ENCODE data around the gene PSMF1. TPM values are rescaled to one million over a fixed set of nuclear protein-coding genes. Genes with fewer than 3 reads are reported as not detected.
A peak's percentile ranks its signal among the peaks of the same experiment; 100 is the strongest.

PSMF1 gene
- total and polyA plus RNA-seq, 2 of the 13 experiments (the other 11 are each of a cell fraction or from before 2014, with no cell fraction given), result 82.5 to 86.0 TPM

GRCh38 chr20:1204576-1204975 is 86.2 kb downstream of the PSMF1 start:
- POLR2A ChIA-PET, result no interaction called here
- Histone ChIP-seq H3K4me2 (ENCODE audit: low read depth, low read length) (no peak overlapping the region), H3K27ac (ENCODE audit: extremely low read length, insufficient read depth, low read length) (no peak overlapping the region), H3K9ac (ENCODE audit: insufficient read depth, low read depth, low read length) (no peak overlapping the region), H3K36me3 (replicated peaks in 1 of 2; ENCODE audit: control insufficient read depth in 1 of 2, insufficient read depth in 2 of 2, low read length in 2 of 2) (no peaks in the 10 kb centered on the region), H3K9me3 (ENCODE audit: low read length) (no peaks in the 10 kb centered on the region), H3K79me2 (ENCODE audit: insufficient read depth, low read length) (no peaks in the 10 kb centered on the region), H3K27me3 (ENCODE audit: control insufficient read depth in 1 of 2, insufficient read depth in 2 of 2, low read length in 2 of 2) (peaks cover 1 to 31% of the 10 kb centered on the region in 2 experiments; a peak in 3 of 5 replicates), H4K20me1 (ENCODE audit: insufficient read depth, low read length) (no peaks in the 10 kb centered on the region), H3K4me3 (replicated peaks in 1 of 3; ENCODE audit: insufficient read depth in 1 of 3, low read depth in 2 of 3, low read length in 3 of 3) (no peak overlapping the region), H2AFZ (ENCODE audit: low read length) (no peak overlapping the region), H3K4me1 (ENCODE audit: insufficient read depth, low read length) (no peaks in the 10 kb centered on the region)
- in situ Hi-C loops (cut with HindIII; ENCODE audit: extremely low pct_ligation_motif_present, low pct_unique_long_range_greater_than_20kb) (no loop called here), intact Hi-C loops (cut with micrococcal nuclease; ENCODE audit: unreplicated experiment) (no loop called here)
- 40% methylated on average over 2 of the region's 2 CpGs for WGBS (ENCODE audit: low lambda C conversion rate)
- CTCF ChIA-PET (ENCODE audit: low intra/inter-chr PET ratio, low total read pairs), result no interaction called here
- FAIRE-seq (no peak), DNase-seq (ENCODE audit: low spot score) (no peak), ATAC-seq (no peak)
- no TSS peak for BruUV-seq (replicated peaks)
- TF ChIP-seq AGO1 (IDR thresholded peaks at IDR 0.05; ENCODE audit: low read depth, low read length, poor library complexity, severe bottlenecking) (no peak), NFATC3 (CRISPR knock-in tag; IDR thresholded peaks at IDR 0.05) (no peak), ZSCAN20 (CRISPR knock-in tag; IDR thresholded peaks at IDR 0.05; ENCODE audit: borderline replicate concordance) (no peak), ZNF687 (CRISPR knock-in tag; IDR thresholded peaks at IDR 0.05) (no peak), NRL (CRISPR knock-in tag; IDR thresholded peaks at IDR 0.05; ENCODE audit: borderline replicate concordance) (0 out of 2 replicates have a peak, but pooled peaks have one; percentile 28), FOXC1 (CRISPR knock-in tag; IDR thresholded peaks at IDR 0.05; ENCODE audit: borderline replicate concordance) (no peak), ISX (CRISPR knock-in tag; conservative IDR thresholded peaks at IDR 0.05) (no peak), FOXO4 (CRISPR knock-in tag; conservative IDR thresholded peaks at IDR 0.05) (0 out of 2 replicates have a peak, but pooled peaks have one; percentile 44), ZHX1 (CRISPR knock-in tag; IDR thresholded peaks at IDR 0.05; ENCODE audit: low read depth) (no peak), NFE2 (CRISPR knock-in tag; IDR thresholded peaks at IDR 0.05) (no peak), SAP130 (CRISPR knock-in tag; IDR thresholded peaks at IDR 0.05; ENCODE audit: low read depth) (no peak), LRRFIP1 (CRISPR knock-in tag; conservative IDR thresholded peaks at IDR 0.05) (no peak), KMT2A (CRISPR knock-in tag; IDR thresholded peaks at IDR 0.05) (no peak)
